ENCODE results near the gene BBS7. TPM values are rescaled to one million over a fixed set of nuclear protein-coding genes. Genes with fewer than 3 reads are reported as not detected.

Gene BBS7, protein sequence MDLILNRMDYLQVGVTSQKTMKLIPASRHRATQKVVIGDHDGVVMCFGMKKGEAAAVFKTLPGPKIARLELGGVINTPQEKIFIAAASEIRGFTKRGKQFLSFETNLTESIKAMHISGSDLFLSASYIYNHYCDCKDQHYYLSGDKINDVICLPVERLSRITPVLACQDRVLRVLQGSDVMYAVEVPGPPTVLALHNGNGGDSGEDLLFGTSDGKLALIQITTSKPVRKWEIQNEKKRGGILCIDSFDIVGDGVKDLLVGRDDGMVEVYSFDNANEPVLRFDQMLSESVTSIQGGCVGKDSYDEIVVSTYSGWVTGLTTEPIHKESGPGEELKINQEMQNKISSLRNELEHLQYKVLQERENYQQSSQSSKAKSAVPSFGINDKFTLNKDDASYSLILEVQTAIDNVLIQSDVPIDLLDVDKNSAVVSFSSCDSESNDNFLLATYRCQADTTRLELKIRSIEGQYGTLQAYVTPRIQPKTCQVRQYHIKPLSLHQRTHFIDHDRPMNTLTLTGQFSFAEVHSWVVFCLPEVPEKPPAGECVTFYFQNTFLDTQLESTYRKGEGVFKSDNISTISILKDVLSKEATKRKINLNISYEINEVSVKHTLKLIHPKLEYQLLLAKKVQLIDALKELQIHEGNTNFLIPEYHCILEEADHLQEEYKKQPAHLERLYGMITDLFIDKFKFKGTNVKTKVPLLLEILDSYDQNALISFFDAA
- 17.9 and 30.8 TPM in 2 replicates for total RNA-seq

DNA sequence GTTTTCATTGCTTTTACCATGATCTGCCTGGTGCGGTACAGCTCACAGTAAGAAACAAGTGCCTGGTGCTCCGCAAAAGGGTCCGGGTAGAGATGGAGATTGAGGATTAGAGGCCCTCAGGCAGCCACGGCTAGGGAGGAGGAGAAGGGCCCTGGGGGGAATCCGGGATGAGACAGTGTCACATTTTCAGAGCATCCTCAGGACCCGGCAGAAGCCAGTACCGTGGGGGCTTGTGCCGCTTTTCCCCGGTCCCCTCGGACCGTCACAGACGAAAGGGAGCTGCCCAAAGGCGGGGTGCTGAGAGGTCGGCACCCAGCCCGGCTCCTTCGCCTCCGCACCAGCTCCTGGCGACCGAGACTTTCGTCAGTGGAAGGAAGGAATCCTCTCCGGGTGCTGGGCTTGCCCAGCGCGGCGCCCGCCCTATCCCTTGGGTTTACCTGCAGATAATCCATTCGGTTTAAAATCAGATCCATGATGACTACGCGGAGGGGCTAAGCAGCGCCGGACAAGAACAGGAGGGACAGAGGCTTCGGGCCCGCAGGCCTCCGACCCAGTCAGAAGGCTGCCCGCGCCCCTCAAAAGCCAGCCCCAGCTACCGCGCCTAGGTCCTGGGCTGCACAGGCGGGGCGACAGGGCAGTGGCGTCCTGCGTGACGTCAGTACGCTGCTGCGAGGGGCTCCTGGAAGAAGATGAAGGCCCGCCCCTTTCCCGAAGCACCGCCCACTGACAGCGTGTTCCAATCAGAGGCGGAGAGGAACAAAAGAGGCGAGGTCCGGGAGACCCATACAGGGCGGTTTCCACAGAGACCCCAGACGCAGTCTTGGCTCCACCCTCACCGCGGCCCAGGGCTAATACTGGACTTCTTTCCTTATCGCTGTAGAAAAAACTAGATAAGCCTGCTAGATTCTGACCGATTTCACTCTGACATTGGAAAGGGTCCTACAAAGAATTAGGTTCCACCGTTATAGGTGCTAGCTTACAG is at the start of gene BBS7:
Gene BBS7, minus strand, starts transcription at position 634 of the 982 bp plus-strand sequence. Its CDS starts 161 bp downstream, at position 473.

DNA sequence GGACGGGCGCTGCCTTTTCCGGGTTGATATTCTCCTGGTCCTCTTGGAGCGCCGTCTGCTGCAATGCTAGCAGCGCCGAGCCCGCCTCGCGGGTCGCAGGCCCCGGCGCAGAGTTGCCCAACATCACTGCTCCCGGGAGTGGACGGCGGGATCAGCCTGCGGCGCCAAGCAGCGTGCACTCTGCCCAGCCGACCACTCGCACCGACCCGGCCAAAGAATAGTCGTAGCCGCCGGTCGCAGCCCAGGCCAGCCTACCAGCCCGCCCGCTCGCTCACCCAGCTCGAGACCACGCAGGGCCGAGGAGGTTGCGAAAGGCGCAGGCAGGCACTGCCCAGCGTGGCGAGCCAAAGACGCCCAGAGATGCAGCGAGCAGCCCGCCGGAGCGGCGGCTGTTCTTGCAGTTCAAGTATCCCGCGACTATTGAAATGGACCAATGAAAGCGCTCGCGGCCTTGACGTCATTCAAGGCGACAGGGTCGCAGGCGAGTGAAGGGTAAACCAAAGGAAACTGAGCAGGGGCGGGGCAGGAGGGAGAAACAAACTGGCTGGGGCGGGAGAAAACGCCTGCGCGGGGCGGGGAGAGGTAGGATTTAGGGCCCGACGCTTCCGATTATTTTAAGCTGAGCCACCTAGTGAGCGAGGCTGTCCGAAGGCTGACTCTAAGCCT is 46.6 kb downstream of the BBS7 start, which contains the start of gene CCNA2:
Gene CCNA2, minus strand, starts transcription at position 379 of the 666 bp plus-strand sequence. Its CDS starts 255 bp downstream, at position 124.

DNA sequence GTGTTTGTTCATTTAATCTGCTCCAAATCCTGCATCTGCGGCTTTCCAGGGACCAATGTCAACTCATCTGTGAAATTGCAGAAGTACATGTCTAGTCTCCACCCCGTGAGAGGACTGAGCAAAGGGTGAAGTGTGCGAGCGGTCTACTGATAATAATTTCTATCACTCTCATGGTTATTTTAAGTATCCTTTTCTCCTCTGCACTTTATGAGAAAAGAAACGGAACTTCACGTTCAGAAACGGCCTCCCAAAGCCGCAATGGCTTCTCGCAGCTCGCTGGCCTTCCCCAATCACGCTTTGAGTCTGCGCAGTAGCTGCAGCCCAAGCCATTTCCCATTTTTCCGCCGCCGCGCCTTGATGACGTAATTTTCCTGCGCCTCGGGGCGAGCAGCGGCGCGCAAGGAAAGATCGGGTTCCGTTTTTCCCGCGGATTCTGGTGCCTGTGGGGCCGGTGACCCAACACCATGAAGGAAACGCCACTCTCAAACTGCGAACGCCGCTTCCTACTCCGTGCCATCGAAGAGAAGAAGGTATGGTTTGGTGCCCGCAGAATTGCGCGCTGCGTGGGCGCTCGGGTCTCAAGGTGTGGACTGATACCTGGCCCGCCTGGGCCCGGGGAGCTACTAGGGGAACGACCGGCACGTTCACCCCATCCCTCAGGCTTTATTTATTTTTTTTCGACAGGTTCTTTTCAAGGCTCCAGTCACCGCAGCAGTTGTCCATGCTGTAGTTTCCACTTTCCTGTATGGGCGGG is 69.1 kb downstream of the BBS7 start, which contains the start of gene EXOSC9:
Gene EXOSC9, plus strand, starts transcription at position 363 of the 754 bp plus-strand sequence. Its CDS starts 102 bp downstream, at position 465.

Other genes with a start within 250 kb of the BBS7 start
- gene ANXA5, start 173.5 kb downstream of the BBS7 start, total RNA-seq: 697 and 734 TPM in 2 replicates
- 0.14 TPM in 1 of 2 replicates, not detected in the other for gene SMIM43, start 105.3 kb downstream of the BBS7 start, total RNA-seq
- gene EXOSC9, start 69.2 kb downstream of the BBS7 start, total RNA-seq: 13.6 and 58.4 TPM in 2 replicates
- gene CCNA2, start 46.6 kb downstream of the BBS7 start, total RNA-seq: 2.0 and 129 TPM in 2 replicates
- 1.0 TPM in 1 of 2 replicates, not detected in the other for gene TRPC3, start 81.6 kb upstream of the BBS7 start, total RNA-seq